HG02840 (cell line): ENCODE measurements around the gene GABPB2.

Experiments used
- ATAC-seq: cut with Tn5 transposase; IDR thresholded peaks from one replicate; pipeline ENCODE4 v1.9.1; 2021; ENCODE audit warnings: mild to moderate bottlenecking, moderate library complexity, moderate number of reproducible peaks; ENCODE audit not compliant: unreplicated experiment, low FRiP score

Gene GABPB2

DNA sequence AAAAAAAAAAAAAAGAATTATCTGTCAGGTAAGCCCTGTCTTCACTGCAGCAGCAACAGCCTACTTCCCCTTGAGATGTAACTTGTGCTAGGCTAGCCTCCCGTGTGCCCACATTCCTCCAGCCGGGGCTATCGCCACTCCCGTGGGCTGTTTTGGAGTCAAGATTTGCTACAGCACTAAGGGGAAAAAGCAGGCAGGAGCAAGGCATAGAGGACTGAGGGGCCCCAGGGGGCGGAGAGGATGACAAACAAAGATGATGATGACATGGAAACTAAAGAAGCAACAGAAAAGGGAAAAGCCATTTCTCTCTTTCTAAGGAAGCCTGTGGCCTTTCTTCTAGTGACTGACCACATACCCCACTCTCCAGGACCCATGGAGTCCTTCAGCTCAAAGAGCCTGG is 87.8 kb downstream of the GABPB2 start:
- no peak for ATAC-seq

DNA sequence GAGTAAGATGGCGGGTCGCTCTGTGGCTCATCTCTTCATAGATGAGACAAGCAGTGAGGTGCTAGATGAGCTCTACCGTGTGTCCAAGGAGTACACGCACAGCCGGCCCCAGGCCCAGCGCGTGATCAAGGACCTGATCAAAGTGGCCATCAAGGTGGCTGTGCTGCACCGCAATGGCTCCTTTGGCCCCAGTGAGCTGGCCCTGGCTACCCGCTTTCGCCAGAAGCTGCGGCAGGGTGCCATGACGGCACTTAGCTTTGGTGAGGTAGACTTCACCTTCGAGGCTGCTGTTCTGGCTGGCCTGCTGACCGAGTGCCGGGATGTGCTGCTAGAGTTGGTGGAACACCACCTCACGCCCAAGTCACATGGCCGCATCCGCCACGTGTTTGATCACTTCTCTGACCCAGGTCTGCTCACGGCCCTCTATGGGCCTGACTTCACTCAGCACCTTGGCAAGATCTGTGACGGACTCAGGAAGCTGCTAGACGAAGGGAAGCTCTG is 88.2 kb downstream of the GABPB2 start:
- ATAC-seq: no peak

DNA sequence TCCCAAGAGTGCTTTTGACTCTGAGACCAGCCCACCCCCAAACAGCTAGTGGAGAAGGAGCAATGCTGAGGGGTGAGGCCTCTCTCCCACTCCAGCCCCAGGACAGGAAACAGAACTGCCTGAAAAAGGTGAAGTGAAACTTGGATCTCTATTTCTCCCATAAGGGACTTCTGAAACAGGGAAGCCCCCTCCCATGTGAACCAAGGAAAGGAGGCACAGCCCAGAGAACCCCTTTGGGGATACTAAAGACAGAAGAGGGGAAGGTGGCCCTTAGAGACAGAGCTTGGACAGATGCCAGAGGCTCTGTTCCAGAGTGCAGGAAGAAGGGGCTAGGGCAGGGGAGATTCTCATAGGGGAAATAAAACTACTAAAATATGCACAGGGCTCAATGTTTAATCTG is 88.8 kb downstream of the GABPB2 start:
- no peak for ATAC-seq

DNA sequence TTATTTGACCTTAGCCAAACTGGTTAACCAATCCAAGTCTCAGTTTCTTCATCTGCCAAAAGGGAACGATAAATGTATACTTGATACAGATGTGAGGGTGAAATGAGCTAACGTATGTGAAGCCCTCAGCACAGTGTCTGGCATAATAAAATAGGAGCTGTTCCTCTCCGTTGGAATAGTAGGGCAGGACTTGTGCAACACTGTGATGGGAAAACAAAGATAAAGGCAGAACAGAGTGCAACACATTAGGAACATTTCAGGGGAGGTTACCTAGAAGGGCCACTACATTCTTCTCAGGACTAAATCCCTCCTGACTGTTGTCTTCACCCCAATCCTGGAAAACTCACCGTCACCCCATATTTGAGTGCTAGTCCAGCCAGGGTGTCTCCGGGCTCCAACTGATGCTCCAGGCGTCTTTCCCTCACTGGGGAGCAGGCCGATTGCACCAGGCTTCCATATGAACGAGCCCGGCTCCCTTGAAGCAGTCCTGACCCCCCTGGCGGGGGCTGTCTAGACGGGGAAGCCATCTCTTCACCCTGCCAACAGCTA is 94.2 kb downstream of the GABPB2 start:
- ATAC-seq: no peak

DNA sequence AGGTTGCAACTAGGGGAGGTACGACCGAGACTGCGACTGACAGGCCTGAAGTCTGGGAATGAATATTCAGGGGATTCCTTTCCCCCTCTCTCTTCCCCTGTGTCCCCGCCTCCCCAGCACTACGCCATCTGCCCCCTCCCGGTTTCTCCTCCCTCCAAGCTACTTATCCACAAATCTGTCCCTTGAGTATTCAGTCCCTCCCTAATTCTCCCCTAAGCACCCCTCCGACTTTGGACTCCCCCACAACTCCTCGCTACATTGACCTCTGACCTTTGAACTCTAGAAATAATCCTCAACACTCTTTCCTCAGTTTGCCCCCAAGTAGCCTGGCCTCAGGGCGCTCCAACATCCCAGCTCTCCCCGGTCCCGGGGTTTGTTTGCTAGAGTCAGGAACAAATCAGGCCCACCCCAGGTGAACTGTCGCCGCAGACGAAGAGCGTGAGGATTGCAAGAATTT is 94.7 kb downstream of the GABPB2 start:
- no peak for ATAC-seq

DNA sequence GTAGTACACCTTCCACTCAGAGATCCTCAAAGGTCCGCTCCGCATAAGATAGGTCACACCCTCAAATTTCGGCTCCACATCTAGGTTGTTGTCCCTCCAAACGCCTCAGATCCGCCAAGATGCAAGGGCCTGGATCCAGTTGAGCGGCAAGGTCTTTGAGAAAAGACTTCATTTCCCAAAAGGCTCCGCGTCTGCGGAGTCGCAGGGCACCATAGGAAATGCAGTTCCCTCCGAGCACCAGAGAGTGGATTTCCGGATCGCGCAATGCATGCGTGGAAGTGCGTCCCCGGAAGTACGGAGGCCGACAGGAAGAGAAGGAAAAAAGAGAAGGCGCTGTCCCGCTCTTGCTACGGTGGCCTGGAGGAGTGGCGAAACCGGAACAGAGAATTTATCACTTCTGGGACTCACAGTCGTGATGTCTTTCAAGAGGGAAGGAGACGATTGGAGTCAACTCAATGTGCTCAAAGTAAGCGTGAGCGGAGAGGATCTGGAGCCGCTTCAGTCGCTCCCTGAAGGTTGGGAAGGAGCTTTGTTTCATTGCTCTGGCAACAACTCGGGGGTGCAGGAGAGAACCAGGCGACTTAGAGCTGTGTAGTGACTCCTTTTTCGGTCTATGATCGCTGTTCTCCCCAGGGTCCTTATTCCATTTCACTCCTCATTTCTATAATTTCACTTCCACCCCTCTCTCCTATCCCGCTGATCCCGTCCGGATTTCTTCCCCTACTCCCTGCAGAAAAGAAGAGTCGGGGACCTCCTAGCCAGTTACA is 95.4 kb downstream of the GABPB2 start, which contains the start of the genes LYSMD1 and SCNM1:
LYSMD1 (minus strand) TSS at position 165 of the 767 bp plus-strand sequence. CDS start 644 bp downstream, outside the sequence.
SCNM1 (plus strand) TSS at position 407 of the 767 bp plus-strand sequence; CDS start at position 416, 9 bp downstream.
- ATAC-seq: peak; percentile 86

DNA sequence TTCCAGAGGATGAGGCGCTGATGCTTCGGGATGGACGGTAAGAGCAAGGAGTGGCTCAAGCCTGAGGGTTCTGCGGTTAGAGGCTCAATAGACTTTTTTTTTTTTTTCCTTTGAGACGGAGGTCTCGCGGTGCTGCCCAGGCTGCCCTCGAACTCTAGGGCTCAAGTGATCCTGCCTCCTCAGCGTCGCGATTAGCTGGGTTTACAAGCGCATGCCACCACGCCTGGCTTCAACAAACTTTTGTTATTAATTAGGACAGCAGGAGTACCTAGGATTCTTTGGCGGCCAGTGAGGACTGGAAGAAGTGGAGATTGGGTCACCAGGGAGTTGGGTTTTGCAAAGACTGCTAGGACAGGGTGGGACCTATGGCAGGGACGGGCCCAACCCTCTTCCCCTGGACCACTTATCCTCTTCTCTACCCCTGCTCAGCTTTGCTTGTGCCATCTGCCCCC is 96.0 kb downstream of the GABPB2 start:
- no peak for ATAC-seq

DNA sequence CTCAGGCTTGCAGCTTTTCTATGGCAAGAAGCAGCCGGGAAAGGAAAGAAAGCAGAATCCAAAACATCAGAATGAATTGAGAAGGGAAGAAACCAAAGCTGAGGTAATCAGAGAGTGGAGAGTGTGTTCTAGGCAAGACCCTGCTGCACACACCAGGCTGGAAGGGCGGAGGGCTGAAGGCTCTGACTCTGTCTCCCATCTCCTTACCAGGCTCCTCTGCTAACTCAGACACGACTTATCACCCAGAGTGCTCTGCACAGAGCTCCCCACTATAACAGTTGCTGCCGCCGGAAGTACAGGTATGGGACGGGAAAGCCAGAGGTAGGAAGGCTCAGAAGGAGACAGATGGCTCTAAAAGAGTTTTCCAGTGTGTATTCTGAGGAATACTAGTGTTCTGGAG is 96.6 kb downstream of the GABPB2 start:
- no peak for ATAC-seq

DNA sequence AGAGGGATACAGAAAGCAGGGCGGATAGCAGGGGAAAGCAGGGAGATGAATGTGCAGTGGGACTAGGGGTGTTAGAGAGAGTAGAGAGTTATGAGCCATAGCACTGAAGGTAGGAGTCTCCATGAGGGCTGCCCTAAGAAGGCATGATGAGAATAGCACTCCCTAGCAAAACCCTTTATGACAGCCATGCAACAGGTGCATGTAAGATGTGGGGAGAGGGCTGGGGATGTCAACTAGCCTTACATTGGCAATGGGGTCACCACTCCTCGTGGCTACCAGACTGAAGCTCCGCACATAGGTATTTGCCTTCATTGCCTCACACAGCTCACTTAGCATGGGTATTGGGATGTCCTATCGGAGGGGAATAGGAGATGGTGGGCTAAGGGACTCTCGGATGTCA is 100.6 kb downstream of the GABPB2 start:
- ATAC-seq: no peak
